Measurements from ENCODE around the gene SYNGR4.
A peak's percentile ranks its signal among the peaks of the same experiment; 100 is the strongest.
"Not testable (repeated sequence)": the region's sequence is repeated elsewhere in the genome, so short reads cannot be mapped to it uniquely, and the experiment has no call there.

The SYNGR4 gene

GRCh38 chr19:48363810-48364597, at the start of gene SYNGR4, which contains the start of gene TMEM143:
Gene SYNGR4 (plus strand): TSS chr19:48364367. CDS start chr19:48365843, 1,476 bp downstream.
Gene TMEM143 (minus strand): TSS chr19:48363940. CDS start chr19:48363920, 20 bp downstream.
- peak; percentile 99 for DNase-seq (ENCODE audit: low spot score)

- DNase-seq (ENCODE audit: low spot score) = no peak
These were observed 48.5 kb upstream of the SYNGR4 start for GRCh38 chr19:48315712-48316111.

- DNase-seq (ENCODE audit: low spot score) = not testable (repeated sequence)
These were observed 46.5 kb upstream of the SYNGR4 start for GRCh38 chr19:48317708-48317960.

- DNase-seq (ENCODE audit: low spot score) = no peak
These were observed 45.7 kb upstream of the SYNGR4 start for GRCh38 chr19:48318286-48318987.

GRCh38 chr19:48319647-48320541, 44.3 kb upstream of the SYNGR4 start:
- peak; percentile 61 for DNase-seq (ENCODE audit: low spot score)

- peak; percentile 98 for DNase-seq (ENCODE audit: low spot score)
These were observed 42.9 kb upstream of the SYNGR4 start for GRCh38 chr19:48321372-48321621.

- peak; percentile 97 for DNase-seq (ENCODE audit: low spot score)
These were observed 42.3 kb upstream of the SYNGR4 start for GRCh38 chr19:48321622-48322591.

GRCh38 chr19:48325265-48325910, 38.8 kb upstream of the SYNGR4 start, which contains the start of gene EMP3:
Gene EMP3 (plus strand): TSS chr19:48325552. CDS start chr19:48326845, 1,293 bp downstream.
- peak; percentile 59 for DNase-seq (ENCODE audit: low spot score)

GRCh38 chr19:48329167-48329891, 34.8 kb upstream of the SYNGR4 start:
- peak; percentile 51 for DNase-seq (ENCODE audit: low spot score)

GRCh38 chr19:48330012-48330681, 34.0 kb upstream of the SYNGR4 start:
- DNase-seq (ENCODE audit: low spot score) = peak; percentile 86

- no peak for DNase-seq (ENCODE audit: low spot score)
These were observed 31.9 kb upstream of the SYNGR4 start for GRCh38 chr19:48332351-48332661.

GRCh38 chr19:48332662-48333466, 31.3 kb upstream of the SYNGR4 start:
- peak; percentile 96 for DNase-seq (ENCODE audit: low spot score)

- peak; percentile 94 for DNase-seq (ENCODE audit: low spot score)
These were observed 30.4 kb upstream of the SYNGR4 start for GRCh38 chr19:48333467-48334384.

- DNase-seq (ENCODE audit: low spot score) = no peak
These were observed 25.9 kb upstream of the SYNGR4 start for GRCh38 chr19:48338253-48338755.

- no peak for DNase-seq (ENCODE audit: low spot score)
These were observed 25.2 kb upstream of the SYNGR4 start for GRCh38 chr19:48338802-48339503.

- DNase-seq (ENCODE audit: low spot score) = no peak
These were observed 23.2 kb upstream of the SYNGR4 start for GRCh38 chr19:48340995-48341394.
